ENCODE measurements around the gene PLCZ1.
"Not testable (repeated sequence)": the region's sequence is repeated elsewhere in the genome, so short reads cannot be mapped to it uniquely, and the experiment has no call there.

PLCZ1 gene

GRCh38 chr12:18703321-18703720 lies 34.5 kb downstream of the PLCZ1 start:
- DNase-seq, result no peak

- DNase-seq, result no peak
Observed at GRCh38 chr12:18700271-18700670, 37.5 kb downstream of the PLCZ1 start.

GRCh38 chr12:18696971-18697602 lies 40.7 kb downstream of the PLCZ1 start:
- no peak for DNase-seq

GRCh38 chr12:18693986-18694385 lies 43.8 kb downstream of the PLCZ1 start:
- DNase-seq, result not testable (repeated sequence)

- no peak for DNase-seq
Observed at GRCh38 chr12:18690653-18691052, 47.2 kb downstream of the PLCZ1 start.

GRCh38 chr12:18689771-18690170 lies 48.0 kb downstream of the PLCZ1 start:
- DNase-seq, result no peak

GRCh38 chr12:18684430-18684829 lies 53.4 kb downstream of the PLCZ1 start:
- DNase-seq, result no peak

- DNase-seq, result no peak
Observed at GRCh38 chr12:18683327-18684013, 54.3 kb downstream of the PLCZ1 start.

- DNase-seq, result no peak
Observed at GRCh38 chr12:18681818-18682217, 56.0 kb downstream of the PLCZ1 start.

GRCh38 chr12:18676996-18677588 lies 60.7 kb downstream of the PLCZ1 start:
- DNase-seq, result no peak

GRCh38 chr12:18676141-18676540 lies 61.7 kb downstream of the PLCZ1 start:
- no peak for DNase-seq

- DNase-seq, result no peak
Observed at GRCh38 chr12:18658829-18659228, 79.0 kb downstream of the PLCZ1 start.

- no peak for DNase-seq
Observed at GRCh38 chr12:18658179-18658578, 79.6 kb downstream of the PLCZ1 start.

- no peak for DNase-seq
Observed at GRCh38 chr12:18655351-18655750, 82.5 kb downstream of the PLCZ1 start.

- no peak for DNase-seq
Observed at GRCh38 chr12:18653465-18653864, 84.3 kb downstream of the PLCZ1 start.

GRCh38 chr12:18652596-18652995 lies 85.2 kb downstream of the PLCZ1 start:
- no peak for DNase-seq

GRCh38 chr12:18651525-18651924 lies 86.3 kb downstream of the PLCZ1 start:
- DNase-seq, result no peak

GRCh38 chr12:18646286-18646890 lies 91.4 kb downstream of the PLCZ1 start:
- no peak for DNase-seq

- no peak for DNase-seq
Observed at GRCh38 chr12:18644564-18644963, 93.2 kb downstream of the PLCZ1 start.

- DNase-seq, result no peak
Observed at GRCh38 chr12:18643681-18644080, 94.1 kb downstream of the PLCZ1 start.

GRCh38 chr12:18640321-18640955 lies 97.4 kb downstream of the PLCZ1 start:
- no peak for DNase-seq

- DNase-seq, result no peak
Observed at GRCh38 chr12:18634382-18634781, 103.4 kb downstream of the PLCZ1 start.

All from activated CD4-positive, alpha-beta T cell treated with anti-CD3 and anti-CD28 coated beads, Interleukin-10, Interleukin-2, amounts not matched to agents 100 ng/mL and 50 ng/mL, durations not matched to agents 16 hours and 8 hours (primary cell).